DMS114 treated with DMSO at 0.1 percent for 48 hours (cell line): ENCODE data around the gene ADGRG4.
"Not testable (repeated sequence)": the region's sequence is repeated elsewhere in the genome, so short reads cannot be mapped to it uniquely, and the experiment has no call there.

Source experiments
- DNase-seq: peaks from one replicate; lab custom pipeline; 2025; ENCODE audit not compliant: unreplicated experiment; lab: John Stamatoyannopoulos, UW

Gene ADGRG4, protein sequence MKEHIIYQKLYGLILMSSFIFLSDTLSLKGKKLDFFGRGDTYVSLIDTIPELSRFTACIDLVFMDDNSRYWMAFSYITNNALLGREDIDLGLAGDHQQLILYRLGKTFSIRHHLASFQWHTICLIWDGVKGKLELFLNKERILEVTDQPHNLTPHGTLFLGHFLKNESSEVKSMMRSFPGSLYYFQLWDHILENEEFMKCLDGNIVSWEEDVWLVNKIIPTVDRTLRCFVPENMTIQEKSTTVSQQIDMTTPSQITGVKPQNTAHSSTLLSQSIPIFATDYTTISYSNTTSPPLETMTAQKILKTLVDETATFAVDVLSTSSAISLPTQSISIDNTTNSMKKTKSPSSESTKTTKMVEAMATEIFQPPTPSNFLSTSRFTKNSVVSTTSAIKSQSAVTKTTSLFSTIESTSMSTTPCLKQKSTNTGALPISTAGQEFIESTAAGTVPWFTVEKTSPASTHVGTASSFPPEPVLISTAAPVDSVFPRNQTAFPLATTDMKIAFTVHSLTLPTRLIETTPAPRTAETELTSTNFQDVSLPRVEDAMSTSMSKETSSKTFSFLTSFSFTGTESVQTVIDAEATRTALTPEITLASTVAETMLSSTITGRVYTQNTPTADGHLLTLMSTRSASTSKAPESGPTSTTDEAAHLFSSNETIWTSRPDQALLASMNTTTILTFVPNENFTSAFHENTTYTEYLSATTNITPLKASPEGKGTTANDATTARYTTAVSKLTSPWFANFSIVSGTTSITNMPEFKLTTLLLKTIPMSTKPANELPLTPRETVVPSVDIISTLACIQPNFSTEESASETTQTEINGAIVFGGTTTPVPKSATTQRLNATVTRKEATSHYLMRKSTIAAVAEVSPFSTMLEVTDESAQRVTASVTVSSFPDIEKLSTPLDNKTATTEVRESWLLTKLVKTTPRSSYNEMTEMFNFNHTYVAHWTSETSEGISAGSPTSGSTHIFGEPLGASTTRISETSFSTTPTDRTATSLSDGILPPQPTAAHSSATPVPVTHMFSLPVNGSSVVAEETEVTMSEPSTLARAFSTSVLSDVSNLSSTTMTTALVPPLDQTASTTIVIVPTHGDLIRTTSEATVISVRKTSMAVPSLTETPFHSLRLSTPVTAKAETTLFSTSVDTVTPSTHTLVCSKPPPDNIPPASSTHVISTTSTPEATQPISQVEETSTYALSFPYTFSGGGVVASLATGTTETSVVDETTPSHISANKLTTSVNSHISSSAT (N-terminal part only)

DNA sequence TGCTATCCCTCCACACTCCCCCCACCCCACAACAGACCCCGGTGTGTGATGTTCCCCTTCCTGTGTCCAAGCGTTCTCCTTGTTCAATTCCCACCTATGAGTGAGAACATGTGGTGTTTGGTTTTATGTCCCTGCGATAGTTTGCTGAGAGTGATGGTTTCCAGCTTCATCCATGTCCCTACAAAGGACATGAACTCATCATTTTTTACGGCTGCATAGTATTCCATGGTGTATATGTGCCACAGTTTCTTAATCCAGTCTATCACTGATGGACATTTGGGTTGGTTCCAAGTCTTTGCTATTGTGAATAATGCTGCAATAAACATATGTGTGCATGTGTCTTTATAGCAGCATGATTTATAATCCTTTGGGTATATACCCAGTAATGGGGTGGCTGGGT, at the start of gene ADGRG4:
Gene ADGRG4 (plus strand): TSS at position 243 of the 400 bp plus-strand sequence. CDS start 7,815 bp downstream, outside the sequence.
- DNase-seq = not testable (repeated sequence)

DNA sequence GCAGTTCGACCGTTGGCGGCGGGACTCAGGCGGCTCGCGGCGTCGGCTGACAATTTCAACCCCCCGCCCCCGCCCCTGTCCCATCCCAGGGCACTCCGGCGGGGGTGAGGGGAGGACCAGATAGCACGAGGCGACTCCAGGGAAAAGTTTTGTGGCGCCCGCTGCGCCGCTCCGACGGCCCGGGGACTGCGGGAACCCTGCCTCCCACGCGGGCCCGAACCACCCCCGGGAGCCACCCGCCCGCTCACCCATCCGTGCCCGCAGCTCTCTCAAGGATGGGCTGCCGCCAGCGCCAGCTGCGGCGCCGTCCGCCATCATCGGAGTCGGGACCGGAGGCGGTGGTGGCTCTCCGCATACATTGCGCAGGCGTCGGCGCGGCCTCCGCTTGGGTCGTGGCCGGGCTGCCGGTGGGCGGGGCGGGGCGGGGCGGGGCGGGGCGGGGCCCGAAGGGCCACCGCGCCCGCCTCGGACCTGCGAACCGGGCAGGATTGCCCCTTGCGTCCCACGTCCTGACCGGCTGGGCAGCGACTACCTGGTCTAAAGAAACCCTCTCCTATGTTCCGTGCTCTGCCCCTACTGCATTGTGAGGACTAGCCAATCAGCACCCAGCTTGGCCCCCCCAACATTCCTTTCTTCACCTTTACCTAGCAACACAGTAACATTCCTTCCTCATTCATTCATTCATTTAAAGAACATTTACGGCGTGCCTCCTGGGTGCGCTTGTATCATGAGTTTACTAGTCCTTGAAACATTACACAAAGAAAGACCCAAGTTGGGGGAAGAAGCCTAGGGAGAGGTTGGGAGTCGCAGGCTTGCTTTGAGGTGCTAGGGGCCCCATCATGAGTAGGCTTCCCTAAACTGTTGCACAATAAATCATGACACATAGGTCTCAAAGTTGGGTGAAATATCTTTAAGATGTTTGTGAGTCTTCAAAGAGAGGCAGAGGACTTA, 49.4 kb upstream of the ADGRG4 start, which contains the start of gene MAP7D3:
Gene MAP7D3 (minus strand): TSS at position 360 of the 951 bp plus-strand sequence. CDS start 42 bp downstream, at position 318.
- DNase-seq = no peak

DNA sequence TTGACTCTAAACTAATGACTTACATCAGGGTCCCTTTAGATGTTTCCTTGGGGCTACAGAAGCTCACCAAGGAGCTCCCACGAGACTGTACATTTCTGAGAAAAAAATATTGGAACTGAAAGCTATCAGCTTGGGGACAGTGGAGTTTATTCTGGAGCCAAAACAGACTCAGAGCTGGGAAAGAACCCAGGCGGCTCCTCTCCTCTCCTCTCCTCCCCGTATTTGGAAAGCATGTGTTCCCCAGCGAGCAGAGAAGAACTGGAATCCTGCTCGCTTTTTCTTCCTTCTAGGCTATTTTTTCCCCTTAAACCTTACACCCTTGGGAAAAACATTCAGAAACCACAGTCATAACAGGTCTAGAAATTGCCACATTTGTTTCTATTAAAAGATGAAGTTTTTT, 45.2 kb upstream of the ADGRG4 start:
- DNase-seq = no peak

DNA sequence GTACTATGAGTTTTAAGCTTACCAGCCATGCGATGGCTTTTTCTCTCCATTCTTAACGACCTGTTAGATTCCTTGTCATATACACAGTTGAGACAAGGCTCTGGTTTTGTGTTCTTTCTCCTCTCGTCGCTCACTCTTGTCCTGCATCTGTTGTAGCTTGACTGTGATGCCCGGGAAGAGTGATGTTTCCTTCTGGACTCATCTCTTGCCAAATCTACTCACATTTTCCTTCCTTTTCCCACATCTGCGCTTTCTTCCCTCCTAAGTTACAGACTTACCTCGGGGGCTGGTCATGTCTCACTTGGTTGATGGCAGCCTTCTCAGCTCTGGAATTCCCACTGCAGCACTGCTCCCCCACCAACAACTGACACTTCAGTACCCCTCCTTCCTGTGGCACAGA, 44.7 kb upstream of the ADGRG4 start:
- no peak for DNase-seq

DNA sequence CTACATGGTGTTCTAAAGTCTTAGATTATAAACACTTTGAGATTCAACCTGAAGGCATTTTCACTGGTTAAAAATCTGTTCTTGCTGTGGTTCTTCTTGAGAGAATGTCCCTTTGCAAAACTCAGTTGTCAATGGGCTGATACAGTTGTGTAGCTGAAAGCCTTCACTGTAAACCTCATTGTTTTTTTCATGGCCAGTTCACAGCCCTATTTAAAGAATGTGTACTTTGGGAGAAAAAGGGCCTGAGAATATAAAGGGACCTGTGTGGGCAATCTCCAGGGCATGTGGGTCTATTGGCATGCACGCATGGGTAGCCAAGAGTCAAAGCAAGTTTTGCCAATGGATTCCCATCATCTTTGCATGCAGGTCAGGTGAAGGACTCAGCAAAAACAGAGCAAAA, 41.8 kb upstream of the ADGRG4 start:
- DNase-seq = no peak

DNA sequence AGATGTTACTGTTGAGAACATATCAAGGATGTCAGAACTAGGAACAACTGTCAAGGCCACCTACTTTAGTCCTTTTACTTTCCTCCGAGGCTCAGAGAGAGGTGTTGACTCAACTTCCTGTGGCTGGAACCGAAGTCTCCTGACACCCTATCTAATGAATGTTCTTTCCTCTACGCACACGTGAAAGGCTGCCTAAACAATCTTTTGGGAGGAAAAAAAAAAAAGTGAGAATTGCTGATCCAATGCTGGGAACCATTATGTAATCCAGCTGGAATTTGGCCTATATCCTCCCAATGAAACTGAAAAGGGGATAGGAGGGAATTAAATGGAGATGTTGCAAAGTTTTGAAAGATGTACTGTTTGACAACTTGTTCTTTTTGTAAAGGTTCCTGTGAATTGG, 41.2 kb upstream of the ADGRG4 start:
- DNase-seq = no peak

DNA sequence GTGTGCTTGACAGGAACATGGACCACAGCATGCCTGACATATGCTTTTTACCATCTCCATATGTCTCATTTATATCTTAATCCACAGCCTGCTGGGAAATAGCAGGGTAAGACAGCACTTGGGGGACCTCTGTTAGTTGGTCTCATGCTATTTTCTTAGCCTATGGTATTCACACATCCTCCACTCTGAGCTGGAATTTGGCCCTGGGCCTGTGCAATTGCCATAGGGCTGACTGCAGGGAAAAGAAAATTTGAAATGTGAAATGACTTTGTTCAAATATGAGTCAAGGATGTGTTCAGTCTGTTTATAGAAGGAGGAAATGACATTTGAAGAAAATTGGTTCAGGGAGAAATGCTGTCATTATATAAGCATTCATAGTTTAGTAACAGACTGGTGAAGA, 40.0 kb upstream of the ADGRG4 start:
- no peak for DNase-seq

DNA sequence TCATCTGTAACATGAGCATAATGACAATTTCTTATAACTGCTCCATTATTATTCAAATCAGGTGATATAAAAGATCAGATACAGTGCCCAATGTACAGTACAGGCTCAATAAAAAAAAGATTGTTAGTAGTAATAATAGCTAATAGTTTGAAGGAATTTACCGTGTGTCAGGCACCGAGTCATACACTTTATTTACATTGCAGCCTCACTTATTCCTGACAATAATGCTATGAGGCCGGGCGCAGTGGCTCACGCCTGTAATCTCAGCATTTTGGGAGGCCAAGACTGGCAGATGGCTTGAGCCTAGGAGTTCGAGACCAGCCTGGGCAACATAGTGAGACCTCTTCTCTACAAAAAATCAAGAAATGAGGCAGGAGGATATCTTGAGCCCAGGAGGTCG, 39.4 kb upstream of the ADGRG4 start:
- no peak for DNase-seq

DNA sequence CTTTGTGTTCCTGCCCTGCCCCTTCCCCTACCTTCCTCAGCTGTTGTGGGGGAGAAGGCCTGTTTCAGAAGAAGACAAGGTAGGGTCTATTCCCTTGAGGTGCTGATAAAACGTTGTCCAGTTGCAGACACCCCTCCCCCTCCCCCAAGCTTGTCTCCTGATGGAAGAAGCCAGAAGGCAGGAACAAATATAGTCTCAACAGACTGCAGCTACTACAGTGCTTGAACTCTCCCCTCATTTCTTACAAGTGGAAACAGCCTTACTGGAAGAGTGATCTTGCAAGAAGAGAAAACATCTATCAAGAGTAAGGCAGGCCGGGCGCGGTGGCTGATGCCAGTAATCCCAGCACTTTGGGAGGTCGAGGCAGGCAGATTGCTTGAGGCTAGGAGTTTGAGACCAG, 38.5 kb upstream of the ADGRG4 start:
- no peak for DNase-seq

DNA sequence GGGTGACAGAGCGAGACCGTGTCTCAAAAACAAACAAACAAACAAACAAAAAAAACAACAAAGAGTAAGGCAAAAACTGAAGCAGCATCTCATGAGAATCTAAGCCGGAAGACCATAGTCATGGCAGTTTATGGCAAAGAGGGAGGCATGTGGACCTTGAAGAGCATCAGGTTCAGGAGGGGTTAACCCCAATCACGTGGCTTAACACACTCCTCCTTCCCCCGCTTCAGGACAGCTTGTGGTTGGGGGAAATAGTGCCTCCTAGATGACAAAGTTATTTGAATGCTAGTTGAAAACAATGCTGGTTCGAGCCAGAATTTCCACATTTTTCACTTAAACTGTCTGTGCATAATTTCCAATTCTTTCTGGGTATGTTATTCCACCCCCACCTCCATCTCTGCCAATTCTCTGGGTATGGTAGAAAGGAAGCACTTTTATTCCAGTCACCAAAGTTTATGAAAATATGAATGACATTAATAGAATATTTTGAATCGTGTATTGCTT, 37.9 kb upstream of the ADGRG4 start:
- DNase-seq = no peak

DNA sequence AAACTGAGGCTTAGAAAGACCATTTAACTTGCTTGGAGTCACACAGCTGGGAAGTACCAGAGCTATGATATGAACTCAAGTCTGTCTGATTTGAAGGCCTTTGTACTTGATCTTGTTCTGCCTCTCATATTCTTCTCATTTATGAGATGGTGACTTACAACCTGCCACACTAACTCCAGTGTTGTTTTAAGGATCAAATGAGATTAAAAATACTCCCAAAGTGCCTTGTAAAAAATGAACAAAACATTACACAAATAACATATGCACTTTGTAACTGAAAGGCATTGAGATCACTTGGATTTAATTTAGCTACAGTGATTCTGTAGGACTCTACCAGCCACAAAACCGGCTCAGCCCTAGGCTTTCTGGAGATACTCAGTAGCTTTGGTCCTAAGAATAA, 33.9 kb upstream of the ADGRG4 start:
- no peak for DNase-seq

DNA sequence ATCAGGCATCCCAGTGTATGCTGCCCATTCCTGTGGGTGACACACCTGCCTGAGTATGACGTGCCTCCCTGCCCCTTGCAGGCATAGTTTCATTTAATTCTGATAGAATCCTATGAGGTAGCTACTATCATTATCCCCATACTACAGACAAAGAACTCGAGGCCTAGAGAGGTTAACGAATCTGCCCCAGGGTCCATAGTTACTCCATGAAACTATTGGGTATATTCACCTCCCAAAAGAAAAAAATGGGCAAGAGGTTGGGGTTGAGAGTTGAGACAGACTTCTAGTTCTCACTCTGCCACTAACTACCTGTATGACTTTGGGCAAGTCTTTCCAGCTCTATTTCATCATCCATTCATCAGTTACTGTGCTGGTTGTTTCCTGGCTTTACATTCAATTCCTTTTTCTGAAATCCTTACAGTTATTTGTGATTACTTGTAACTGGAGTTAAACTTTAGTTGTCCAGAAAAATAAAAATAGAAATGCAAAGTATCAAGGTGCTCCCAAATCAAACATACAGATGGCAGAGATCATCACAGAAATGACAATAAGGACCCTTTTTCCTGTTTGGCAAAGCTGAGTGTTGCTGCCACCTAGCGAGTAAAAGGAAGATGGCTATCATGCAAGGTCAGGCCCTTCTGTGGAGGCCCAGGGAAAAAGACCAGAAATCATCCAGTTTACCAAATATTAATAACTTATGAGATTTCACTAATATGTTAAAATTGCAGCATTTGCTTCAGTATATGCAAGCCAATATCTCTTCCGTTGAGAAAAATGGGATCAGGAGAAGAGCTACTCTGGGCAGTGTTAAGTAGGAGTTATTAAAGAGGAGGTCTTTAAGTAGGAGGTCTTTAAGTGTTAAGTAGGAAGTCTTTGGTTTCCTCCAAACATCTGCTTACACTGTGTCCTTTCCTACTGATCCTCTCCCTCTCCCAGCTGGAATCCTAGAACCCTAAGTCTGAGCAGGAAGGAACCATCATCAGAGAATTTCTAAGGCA, 32.4 kb upstream of the ADGRG4 start:
- DNase-seq = no peak

DNA sequence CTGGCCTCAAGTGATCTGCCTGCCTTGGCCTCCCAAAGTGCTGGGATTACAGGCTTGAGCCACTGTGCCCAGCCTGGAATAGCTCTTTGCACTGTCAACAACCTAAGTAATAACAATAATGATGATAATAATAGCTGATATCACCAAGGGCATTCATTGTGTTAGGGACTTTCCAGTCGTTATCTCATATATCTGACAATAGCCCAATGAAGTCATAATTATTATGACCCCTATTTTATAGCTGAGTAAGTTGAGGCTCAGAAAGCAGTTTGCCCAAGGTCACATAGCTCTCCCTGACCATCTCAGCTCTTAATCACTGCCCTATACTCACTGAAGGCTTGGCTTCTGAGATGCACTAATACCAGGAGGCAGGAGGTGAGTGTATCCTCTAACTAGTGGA, 30.8 kb upstream of the ADGRG4 start:
- no peak for DNase-seq

DNA sequence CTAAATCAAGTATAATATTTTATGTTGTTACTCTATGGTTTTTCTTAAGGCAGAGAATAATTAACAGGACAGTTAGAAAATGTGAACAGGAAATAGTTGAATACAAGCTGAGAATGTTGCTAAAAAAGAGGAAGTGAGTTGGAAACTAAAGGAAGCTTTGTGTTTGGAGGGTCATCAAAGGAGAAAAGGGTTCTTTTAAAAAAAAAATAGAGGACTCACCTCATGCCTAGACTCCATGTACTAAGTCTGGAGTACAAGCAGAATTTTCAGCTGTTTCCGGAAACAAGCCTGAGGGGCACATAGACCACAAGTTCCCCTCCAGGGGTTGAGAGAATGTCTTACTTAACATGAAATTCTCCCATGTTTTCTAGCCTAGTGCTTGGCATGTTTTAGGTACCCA, 29.5 kb upstream of the ADGRG4 start:
- no peak for DNase-seq

DNA sequence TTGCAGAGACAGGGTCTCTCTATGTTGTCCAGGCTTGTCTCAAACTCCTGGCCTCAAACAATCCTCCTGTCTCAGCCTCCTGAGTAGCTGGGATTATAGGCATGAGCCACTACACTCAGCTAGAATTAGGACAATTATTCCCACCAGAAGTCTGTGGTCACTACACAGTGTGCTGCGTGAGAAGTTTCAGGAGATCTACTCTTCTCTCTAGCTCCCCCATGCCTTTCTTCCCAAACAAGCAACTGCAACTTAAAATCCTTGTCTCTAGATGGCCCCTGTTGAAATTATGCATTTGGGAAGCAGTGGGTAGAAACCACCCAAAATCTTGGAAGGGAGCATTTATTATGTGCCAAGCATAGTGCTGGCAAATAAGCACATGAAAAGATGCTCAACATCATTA, 28.4 kb upstream of the ADGRG4 start:
- DNase-seq = no peak

DNA sequence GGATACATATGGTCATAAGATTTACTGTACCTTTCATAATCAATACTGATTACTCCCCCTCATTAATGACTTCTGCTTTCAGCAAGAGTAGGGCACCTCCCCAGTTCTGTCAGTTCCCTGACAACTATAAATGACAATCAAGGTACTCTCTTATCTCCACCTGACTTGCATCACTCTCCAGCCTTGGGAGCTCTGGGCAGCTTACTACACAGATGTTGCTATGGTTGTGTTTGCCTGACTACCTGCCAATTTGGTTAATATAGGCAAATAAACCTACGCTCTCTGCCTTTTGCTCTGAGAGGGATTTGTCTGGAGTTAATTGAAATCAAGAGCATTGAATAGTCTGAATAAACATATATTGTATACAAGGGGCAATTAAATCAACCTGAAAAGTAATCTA, 26.8 kb upstream of the ADGRG4 start:
- DNase-seq = no peak

DNA sequence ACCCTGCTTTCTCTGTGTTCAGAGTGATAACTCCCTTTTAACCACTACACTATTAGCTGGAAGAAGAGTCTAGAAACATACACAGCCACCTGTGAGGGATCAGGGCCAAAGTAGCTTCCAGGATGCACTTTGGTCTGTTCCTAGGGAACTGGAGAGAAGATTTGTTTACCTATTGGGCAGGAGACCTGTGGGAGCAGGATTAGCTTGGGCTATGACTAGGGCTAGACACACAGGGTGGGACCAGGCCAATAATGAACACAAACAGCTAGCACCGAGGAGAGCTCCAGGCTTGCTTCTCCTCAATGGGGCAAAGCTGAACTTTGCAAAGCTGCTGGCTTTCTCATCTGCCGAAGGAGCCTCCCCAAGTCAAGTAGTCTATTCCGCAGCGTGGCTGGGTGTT, 25.2 kb upstream of the ADGRG4 start:
- no peak for DNase-seq

DNA sequence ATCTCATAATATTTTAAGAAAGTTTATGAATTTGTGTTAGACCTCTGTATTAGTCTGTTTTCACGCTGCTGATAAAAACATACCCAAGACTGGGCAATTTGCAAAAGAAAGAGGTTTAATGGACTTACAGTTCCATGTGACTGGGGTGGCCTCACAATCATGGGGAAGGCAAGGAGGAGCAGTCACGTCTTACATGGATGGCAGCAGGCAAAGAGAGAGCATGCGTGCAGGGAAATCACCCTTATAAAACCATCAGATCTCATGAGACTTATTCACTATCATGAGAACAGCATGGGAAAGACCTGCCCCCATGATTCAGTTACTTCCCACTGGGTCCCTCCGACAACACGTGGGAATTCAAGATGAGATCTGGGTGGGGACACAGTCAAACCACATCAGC, 14.4 kb upstream of the ADGRG4 start:
- DNase-seq = not testable (repeated sequence)

DNA sequence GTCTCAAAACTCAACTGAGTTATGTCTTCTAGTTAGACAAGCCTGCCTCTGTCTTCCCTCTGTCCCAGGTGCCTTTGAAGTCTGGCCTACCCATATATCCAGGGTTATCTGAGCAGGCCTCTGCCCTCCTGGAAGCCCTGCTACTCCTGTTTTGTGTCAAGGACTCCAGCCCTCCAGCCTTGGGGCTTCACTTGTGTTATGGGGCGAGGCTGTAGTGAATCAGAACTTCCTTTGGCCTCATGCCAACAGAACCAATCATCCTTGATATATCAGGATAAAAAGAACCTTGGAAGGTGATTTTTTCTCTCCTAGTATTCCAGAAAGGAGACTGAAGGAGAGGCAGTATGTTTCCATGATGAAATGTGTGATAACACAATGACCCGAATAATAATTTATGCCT, 8.9 kb upstream of the ADGRG4 start:
- DNase-seq = no peak
